DND-41 (cell line): Measurements from ENCODE around the gene MTA2.

Source experiments
- CTCF ChIP-seq: IDR thresholded peaks from 2 replicates; pipeline ENCODE4 v1.5.1; 2012; ENCODE audit warnings: borderline replicate concordance, low read length, moderate library complexity, mild to moderate bottlenecking; ENCODE audit not compliant: poor library complexity, severe bottlenecking; ENCODE audit errors: extremely low read depth
- EZH2 ChIP-seq: IDR thresholded peaks from 3 replicates; pipeline ENCODE4 v1.6.1; 2012; ENCODE audit warnings: borderline replicate concordance, low read depth, mild to moderate bottlenecking, moderate library complexity, low read length, inconsistent platforms; ENCODE audit not compliant: severe bottlenecking

- TF ChIP-seq CTCF (no peak), EZH2 (no peak)
These were observed 25.8 kb downstream of the MTA2 start for GRCh38 chr11:62575837-62576236.
